Measurements from ENCODE around the gene IGSF23.

DNA sequence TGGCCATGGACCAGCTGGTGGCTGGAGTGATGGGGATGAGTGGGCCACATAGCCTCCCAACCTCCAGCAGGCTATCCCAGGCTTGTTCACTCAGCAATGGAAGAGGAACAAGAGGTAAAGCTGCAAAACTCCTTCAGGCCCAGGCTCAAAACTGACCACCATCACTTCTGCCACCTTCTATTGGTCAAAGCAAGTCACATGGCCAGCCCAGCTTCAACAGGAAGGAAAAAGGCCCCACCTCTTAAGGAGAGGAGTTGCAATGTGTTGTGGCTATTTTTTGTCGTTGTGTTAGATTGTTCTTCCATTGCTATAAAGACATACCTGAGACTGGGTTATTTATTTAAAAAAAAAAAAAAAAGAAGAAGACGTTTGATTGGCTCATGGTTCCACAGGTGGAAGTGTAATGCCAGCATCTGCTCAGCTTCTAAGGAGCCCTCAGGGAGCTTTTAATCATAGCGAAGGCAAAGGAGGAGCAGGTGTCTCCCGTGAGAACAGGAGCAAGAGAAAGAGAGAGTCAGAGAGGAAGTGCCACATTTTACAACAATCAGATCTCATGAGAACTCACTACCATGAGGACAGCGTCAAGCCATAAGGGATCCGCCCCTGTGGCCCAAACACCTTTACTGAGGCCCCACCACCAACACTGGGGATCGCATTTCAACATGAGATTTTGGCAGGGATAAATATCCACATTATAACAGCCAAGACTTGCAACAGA, 5.4 kb downstream of the IGSF23 start:
- TF ChIP-seq POLR2A (IDR thresholded peaks at IDR 0.05) = no peak
- TF ChIP-seq, protein P1, sequence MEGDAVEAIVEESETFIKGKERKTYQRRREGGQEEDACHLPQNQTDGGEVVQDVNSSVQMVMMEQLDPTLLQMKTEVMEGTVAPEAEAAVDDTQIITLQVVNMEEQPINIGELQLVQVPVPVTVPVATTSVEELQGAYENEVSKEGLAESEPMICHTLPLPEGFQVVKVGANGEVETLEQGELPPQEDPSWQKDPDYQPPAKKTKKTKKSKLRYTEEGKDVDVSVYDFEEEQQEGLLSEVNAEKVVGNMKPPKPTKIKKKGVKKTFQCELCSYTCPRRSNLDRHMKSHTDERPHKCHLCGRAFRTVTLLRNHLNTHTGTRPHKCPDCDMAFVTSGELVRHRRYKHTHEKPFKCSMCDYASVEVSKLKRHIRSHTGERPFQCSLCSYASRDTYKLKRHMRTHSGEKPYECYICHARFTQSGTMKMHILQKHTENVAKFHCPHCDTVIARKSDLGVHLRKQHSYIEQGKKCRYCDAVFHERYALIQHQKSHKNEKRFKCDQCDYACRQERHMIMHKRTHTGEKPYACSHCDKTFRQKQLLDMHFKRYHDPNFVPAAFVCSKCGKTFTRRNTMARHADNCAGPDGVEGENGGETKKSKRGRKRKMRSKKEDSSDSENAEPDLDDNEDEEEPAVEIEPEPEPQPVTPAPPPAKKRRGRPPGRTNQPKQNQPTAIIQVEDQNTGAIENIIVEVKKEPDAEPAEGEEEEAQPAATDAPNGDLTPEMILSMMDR (IDR thresholded peaks at IDR 0.05) = no peak
